Measurements from ENCODE around the gene FTO.
"Not testable (repeated sequence)": the region's sequence is repeated elsewhere in the genome, so short reads cannot be mapped to it uniquely, and the experiment has no call there.

FTO gene

GRCh38 chr16:53817117-53817755 is 113.3 kb downstream of the FTO start:
- intact Hi-C loops (cut with DNase I) = no loop called here
- no peak for DNase-seq

- no peak for DNase-seq
- intact Hi-C loops (cut with DNase I) = no loop called here
Measured at GRCh38 chr16:53817812-53818550, 114.0 kb downstream of the FTO start.

- no peak for DNase-seq
- intact Hi-C loops (cut with DNase I) = no loop called here
Measured at GRCh38 chr16:53821487-53821886, 117.5 kb downstream of the FTO start.

DNA sequence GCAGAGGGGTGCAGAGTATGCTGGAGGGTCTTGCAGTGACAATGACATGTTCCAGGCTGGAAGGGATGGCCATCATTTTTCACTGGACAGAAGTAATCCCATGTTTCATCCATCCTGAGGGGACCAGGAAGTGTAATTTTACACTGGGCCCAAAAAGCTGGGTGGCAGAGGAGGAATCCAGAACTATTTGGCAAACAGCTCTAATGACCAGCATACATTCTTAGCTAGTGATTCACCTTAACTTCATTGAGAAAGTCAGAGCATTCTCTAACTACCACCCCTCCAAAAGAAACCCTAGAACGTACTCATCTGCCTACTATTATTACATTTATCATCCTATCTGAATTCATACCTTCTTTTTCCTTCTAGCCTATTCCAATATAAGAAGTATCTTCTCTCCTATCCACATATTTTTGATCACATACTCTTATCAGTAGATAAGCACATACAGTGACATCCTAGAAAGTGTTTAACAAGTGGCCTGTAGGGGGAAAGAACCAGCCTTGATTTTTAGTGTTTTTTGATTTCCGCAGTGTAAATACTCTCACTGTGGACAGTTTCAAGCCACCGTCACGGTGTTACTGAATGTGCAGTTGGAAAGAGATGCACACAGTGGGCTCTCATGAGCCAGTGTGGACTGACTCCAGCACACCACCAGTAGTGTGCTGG is 118.1 kb downstream of the FTO start:
- intact Hi-C loops (cut with DNase I) = no loop called here
- DNase-seq = no peak

- DNase-seq = no peak
- intact Hi-C loops (cut with DNase I) = no loop called here
Measured at GRCh38 chr16:53822936-53823529, 119.1 kb downstream of the FTO start.

- intact Hi-C loops (cut with DNase I) = no loop called here
- DNase-seq = no peak
Measured at GRCh38 chr16:53826658-53827057, 122.7 kb downstream of the FTO start.

DNA sequence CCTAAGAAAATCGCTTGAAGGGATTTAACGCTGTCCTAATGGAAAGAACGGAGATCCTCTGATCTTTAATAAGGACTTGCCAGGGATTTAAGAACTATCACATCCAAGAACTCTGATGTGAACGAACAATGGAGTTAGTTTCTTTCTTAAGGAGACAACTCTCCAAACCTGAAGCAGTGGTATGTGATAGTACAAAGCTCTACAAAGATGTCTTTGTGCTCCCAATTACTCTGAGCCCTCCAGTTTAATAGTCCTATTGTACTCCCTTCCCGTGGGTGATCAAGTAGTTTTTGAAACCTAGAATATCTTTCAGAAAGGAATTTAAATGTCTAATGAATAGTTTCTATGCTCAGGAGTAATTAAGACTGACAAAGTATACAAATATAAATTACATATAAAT is 123.8 kb downstream of the FTO start:
- intact Hi-C loops (cut with DNase I) = no loop called here
- no peak for DNase-seq

DNA sequence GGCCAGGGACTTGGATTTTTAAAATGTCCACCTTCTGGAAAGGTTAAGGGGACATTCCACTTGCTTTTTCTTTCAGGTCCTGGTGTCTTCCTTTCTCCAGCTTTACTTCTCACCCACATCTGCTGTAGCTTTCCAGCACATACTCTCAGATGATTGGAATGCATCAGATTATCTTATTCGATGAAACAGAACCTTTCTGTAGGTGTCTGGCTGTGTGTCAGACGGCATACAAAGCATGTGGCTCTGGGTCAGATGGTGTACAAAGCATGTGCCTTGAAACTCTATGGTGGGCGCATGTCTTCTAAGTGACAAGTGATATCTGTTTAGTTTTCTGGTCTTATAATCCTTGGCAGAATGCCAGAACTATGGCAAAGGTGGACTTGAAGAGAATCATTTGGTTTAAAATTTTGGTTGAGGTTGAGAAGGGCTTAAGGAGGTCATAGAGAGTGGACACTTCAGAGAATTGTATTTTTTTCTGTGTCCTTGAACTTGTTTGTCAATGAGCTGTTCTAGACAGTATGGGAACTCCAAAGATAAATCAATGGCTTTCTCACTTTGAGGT is 125.3 kb downstream of the FTO start:
- intact Hi-C loops (cut with DNase I) = no loop called here
- DNase-seq = no peak

- intact Hi-C loops (cut with DNase I) = no loop called here
- no peak for DNase-seq
Measured at GRCh38 chr16:53832896-53833544, 129.1 kb downstream of the FTO start.

- DNase-seq = no peak
- intact Hi-C loops (cut with DNase I) = no loop called here
Measured at GRCh38 chr16:53836142-53836541, 132.2 kb downstream of the FTO start.

DNA sequence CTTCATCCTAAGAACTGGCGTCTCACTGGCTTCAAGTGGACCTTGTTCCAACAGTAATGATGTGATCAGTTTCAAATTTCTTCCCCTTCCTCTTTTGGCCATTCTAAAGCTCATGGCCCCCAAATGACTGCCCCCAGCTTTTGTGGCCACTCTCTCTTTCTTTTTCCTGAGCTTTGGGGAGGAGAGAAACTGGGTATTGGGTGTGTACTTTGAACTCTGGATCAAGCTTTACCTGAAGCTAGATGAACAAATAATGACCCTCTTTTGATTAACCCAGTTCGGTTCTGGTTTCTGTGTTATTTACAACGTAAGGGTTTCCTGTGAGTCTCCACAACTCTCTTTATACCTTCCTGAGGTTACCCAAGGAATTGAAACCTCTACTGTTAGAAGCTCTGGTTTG is 132.7 kb downstream of the FTO start:
- no peak for DNase-seq
- intact Hi-C loops (cut with DNase I) = no loop called here

GRCh38 chr16:53837426-53837825 is 133.5 kb downstream of the FTO start:
- DNase-seq = no peak
- intact Hi-C loops (cut with DNase I) = no loop called here

GRCh38 chr16:53839150-53839549 is 135.2 kb downstream of the FTO start:
- intact Hi-C loops (cut with DNase I) = no loop called here
- no peak for DNase-seq

- DNase-seq = no peak
- intact Hi-C loops (cut with DNase I) = no loop called here
Measured at GRCh38 chr16:53840456-53840855, 136.5 kb downstream of the FTO start.

DNA sequence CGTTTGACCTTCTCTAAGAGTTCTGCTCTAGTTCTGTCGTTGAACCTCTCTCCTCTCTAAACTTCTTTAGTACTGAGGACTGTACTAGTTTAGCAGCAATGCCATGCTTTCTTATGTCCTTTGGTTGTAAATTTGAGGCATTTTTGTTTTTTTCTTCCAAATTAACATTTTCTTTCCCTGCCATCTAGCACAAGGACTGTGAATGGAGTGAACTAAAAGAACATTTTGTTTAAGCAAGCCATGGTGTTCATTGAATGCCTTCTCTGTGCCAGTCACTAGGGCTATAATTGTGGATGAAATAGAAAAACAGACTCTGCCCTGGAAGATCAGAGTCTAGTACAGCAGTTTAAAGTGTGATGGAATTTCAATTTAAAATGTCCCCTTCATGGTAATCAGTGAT is 137.9 kb downstream of the FTO start:
- intact Hi-C loops (cut with DNase I) = no loop called here
- DNase-seq = no peak

- DNase-seq = no peak
- intact Hi-C loops (cut with DNase I) = no loop called here
Measured at GRCh38 chr16:53843084-53843483, 139.1 kb downstream of the FTO start.

- peak in 1 of 10 donors; percentile 35 for DNase-seq
- intact Hi-C loops (cut with DNase I) = no loop called here
Measured at GRCh38 chr16:53844804-53845203, 140.8 kb downstream of the FTO start.

- intact Hi-C loops (cut with DNase I); DNase-seq: not testable (repeated sequence)
Measured at GRCh38 chr16:53846549-53846948, 142.6 kb downstream of the FTO start.

GRCh38 chr16:53846971-53847370 is 143.0 kb downstream of the FTO start:
- intact Hi-C loops (cut with DNase I) = no loop called here
- DNase-seq = no peak

DNA sequence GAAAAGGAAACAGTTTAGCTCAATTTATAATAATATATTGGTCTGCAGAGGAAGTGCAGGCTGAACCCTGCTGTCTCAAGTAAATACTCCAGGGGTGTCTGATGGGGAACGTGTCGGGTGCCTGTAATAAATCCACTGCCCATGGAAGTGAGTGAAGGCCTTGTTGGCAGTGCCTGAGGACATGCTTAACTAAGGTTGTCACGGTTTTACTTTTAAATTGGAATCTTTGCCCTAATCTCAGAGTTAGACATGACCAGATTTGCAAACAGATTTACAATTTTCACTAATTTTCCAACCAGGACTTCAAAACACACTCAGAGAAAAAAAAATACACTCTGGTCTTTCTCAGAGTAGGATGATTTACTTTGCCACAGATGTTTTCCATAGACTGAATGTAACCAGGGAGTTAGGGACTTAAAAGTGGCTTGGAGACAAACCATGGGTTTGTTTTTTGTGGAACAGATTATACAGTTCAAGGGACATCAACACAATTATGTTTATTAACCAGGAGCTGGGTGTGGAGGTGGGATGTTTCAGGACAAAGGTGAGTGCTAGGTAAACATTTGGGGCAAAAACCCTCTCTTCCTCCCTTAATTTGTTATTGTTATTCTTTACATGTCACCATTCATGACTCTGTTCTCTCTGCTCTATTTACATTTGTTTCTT is 144.5 kb downstream of the FTO start:
- no peak for DNase-seq
- intact Hi-C loops (cut with DNase I) = no loop called here

Measured in posterior cingulate gyrus (tissue), 11 donors.